LNCaP clone FGC (cell line): ENCODE data around the gene CD3D.

Experiments
- DNase-seq: peaks from one replicate; pipeline ENCODE4 v3.0.0-alpha.2; 2011; ENCODE audit warnings: low read depth
- H3K4me3 ChIP-seq: 2 replicates; pipeline ENCODE4 v1.5.1; 2011; ENCODE audit warnings: mild to moderate bottlenecking, low read depth, low read length, control low read depth
- CTCF ChIP-seq: IDR thresholded peaks from 2 replicates; pipeline ENCODE4 v1.5.1; 2012; ENCODE audit warnings: mild to moderate bottlenecking; ENCODE audit not compliant: control insufficient read depth, insufficient read depth; ENCODE audit errors: extremely low read depth

Gene CD3D

DNA sequence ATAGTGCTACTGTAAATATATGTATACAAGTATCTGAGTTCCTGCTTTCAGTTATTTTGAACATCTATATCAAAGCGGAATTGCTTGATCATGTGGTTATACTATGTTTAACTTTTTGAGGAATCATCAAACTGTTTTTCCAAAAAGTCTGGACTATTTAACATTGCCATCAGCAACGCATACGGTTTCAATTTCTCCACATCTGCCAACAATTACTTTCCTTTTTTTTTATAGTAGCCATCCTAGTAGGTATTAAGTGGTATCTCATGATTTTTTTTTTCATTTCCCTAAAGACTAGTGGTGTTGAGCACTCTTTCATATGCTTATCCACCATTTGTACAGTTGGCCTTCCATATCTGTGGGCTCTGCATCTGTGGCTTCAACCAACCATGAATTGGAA is 15.6 kb upstream of the CD3D start:
- TF ChIP-seq CTCF, result no peak
- no peak for DNase-seq
- no peak overlapping the region for H3K4me3 ChIP-seq

GRCh38 chr11:118353084-118353710 is 10.7 kb upstream of the CD3D start:
- no peak for DNase-seq
- TF ChIP-seq CTCF, result peak; percentile 40
- H3K4me3 ChIP-seq, result no peak overlapping the region

- TF ChIP-seq CTCF, result no peak
- no peak overlapping the region for H3K4me3 ChIP-seq
- no peak for DNase-seq
These were observed 7.0 kb upstream of the CD3D start for GRCh38 chr11:118349475-118349874.

- DNase-seq, result no peak
These were observed 1.5 kb upstream of the CD3D start, which contains the start of gene CD3G for GRCh38 chr11:118343981-118344515. CD3G (plus strand) TSS chr11:118344344; CDS start chr11:118344424, 80 bp downstream.

GRCh38 chr11:118343248-118343647 is 743 bp upstream of the CD3D start:
- no peak for TF ChIP-seq CTCF
- H3K4me3 ChIP-seq, result no peak overlapping the region
- no peak for DNase-seq

More at GRCh38 chr11:118343981-118344515, 1.5 kb upstream of the CD3D start, which contains the start of gene CD3G:
- TF ChIP-seq CTCF, result no peak
- H3K4me3 ChIP-seq, result no peak within 1 kb of the TSS

DNA sequence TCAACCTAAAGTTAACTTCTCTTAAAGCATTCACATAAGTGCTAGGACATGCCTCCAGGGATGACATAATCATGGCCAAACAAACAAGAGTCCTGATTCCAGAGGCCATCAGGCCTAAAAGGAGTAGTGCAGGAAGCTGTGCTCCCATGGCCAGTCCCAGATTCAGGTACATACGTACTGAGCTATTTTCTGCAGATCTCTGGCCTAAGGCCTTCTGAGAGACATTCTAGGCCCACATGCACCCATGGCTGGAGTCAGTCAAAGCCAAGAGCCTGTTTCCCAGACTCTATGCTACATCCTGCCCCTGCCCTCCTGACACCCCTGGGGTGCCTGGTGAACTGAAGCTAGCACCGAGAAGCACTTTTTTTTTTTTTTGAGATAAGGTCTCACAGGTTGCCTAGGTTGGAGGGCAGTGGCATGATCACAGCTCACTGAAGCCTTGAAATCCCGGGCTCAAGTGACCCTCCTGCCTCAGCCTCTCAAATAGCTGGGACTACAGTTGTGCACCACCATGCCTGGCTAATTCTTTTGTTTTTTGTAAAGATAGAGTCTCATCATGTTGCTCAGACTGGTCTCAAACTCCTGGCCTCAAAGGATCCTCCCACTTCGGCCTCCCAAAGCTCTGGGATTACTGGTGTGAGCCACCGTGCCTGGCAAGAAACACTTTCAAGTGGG is 553 bp downstream of the CD3D start:
- H3K4me3 ChIP-seq, result no peak overlapping the region
- no peak for DNase-seq

More for the DNA sequence above, 553 bp downstream of the CD3D start:
- TF ChIP-seq CTCF, result no peak
